ENCODE data around the gene PIGM. TPM values are rescaled to one million over a fixed set of nuclear protein-coding genes. Genes with fewer than 3 reads are reported as not detected.
A peak's percentile ranks its signal among the peaks of the same experiment; 100 is the strongest.

PIGM gene
- total and polyA plus RNA-seq, 9 donors: 2.7 to 7.4 (median 5.9) TPM

- Histone ChIP-seq H3K36me3 (no peaks in the 10 kb centered on the region), H3K4me3 (no peak overlapping the region), H3K27ac (no peak overlapping the region), H3K4me1 (ENCODE audit: insufficient read depth) (no peaks in the 10 kb centered on the region), H3K27me3 (no peaks in the 10 kb centered on the region), H3K9me3 (no peaks in the 10 kb centered on the region)
- intact Hi-C loops (cut with DNase I): loop anchor here in 2 of 4 donors (10.0 kb wide), 2 partner anchors 62 to 842 kb away; partner anchors contain the start of gene IGSF9 (in 1 of the 2)
- TF ChIP-seq POLR2A (IDR thresholded peaks at IDR 0.05) (no peak), EP300 (IDR thresholded peaks at IDR 0.05) (no peak), CTCF (IDR thresholded peaks at IDR 0.05) (peak in 2 of 3 donors; percentile 7 to 22)
- DNase-seq: peak in 4 of 5 donors; percentile 33 to 63 (median 40)
- 22 to 23% (median 23%) methylated on average over 5 of the region's 5 CpGs for WGBS, 3 donors
Measured at GRCh38 chr1:160006312-160006940, 25.4 kb downstream of the PIGM start.

GRCh38 chr1:160005070-160005469, 26.7 kb downstream of the PIGM start:
- intact Hi-C loops (cut with DNase I): loop anchor here in 2 of 4 donors (10.0 kb wide), 2 partner anchors 60 to 840 kb away; partner anchors contain the start of gene IGSF9 (in 1 of the 2)
- 62 to 72% (median 66%) methylated on average over 4 of the region's 4 CpGs for WGBS, 3 donors
- H3K4me1 ChIP-seq (ENCODE audit: insufficient read depth): no peaks in the 10 kb centered on the region
- no peak overlapping the region for H3K4me3 ChIP-seq
- no peaks in the 10 kb centered on the region for H3K9me3 ChIP-seq
- no peaks in the 10 kb centered on the region for H3K27me3 ChIP-seq
- no peak overlapping the region for H3K27ac ChIP-seq
- H3K36me3 ChIP-seq: no peaks in the 10 kb centered on the region
- TF ChIP-seq EP300 (IDR thresholded peaks at IDR 0.05) (no peak), CTCF (IDR thresholded peaks at IDR 0.05) (no peak), POLR2A (IDR thresholded peaks at IDR 0.05) (no peak)
- DNase-seq: no peak

- intact Hi-C loops (cut with DNase I): loop anchor here in 2 of 4 donors (5.0 to 10.0 kb wide), 3 partner anchors 52 to 840 kb away; partner anchors contain the start of genes IGSF9 (in 1 of the 2) and SLAMF9 (in 1 of the 2)
- DNase-seq: no peak
- no peak overlapping the region for H3K4me3 ChIP-seq
- 63 to 81% (median 71%) methylated on average over 2 of the region's 2 CpGs for WGBS, 3 donors
- no peaks in the 10 kb centered on the region for H3K4me1 ChIP-seq (ENCODE audit: insufficient read depth)
- TF ChIP-seq EP300 (IDR thresholded peaks at IDR 0.05): no peak
- TF ChIP-seq CTCF (IDR thresholded peaks at IDR 0.05): no peak
- no peak for TF ChIP-seq POLR2A (IDR thresholded peaks at IDR 0.05)
- H3K27ac ChIP-seq: no peak overlapping the region
- no peaks in the 10 kb centered on the region for H3K27me3 ChIP-seq
- no peaks in the 10 kb centered on the region for H3K9me3 ChIP-seq
- no peaks in the 10 kb centered on the region for H3K36me3 ChIP-seq
Measured at GRCh38 chr1:160004425-160004824, 27.4 kb downstream of the PIGM start.

- 79 to 89% (median 87%) methylated on average over 1 of the region's 1 CpG for WGBS, 3 donors
- no peak for DNase-seq
Measured at GRCh38 chr1:160004001-160004400, 27.8 kb downstream of the PIGM start.

More at GRCh38 chr1:160004001-160004400, 27.8 kb downstream of the PIGM start:
- Histone ChIP-seq H3K4me3 (no peak overlapping the region), H3K27ac (no peak overlapping the region), H3K4me1 (ENCODE audit: insufficient read depth) (no peaks in the 10 kb centered on the region), H3K9me3 (no peaks in the 10 kb centered on the region), H3K27me3 (no peaks in the 10 kb centered on the region), H3K36me3 (no peaks in the 10 kb centered on the region)
- intact Hi-C loops (cut with DNase I): loop anchor here in 2 of 4 donors (5.0 to 10.0 kb wide), 3 partner anchors 52 to 839 kb away; partner anchors contain the start of genes IGSF9 (in 1 of the 2) and SLAMF9 (in 1 of the 2)
- TF ChIP-seq POLR2A (IDR thresholded peaks at IDR 0.05): no peak
- TF ChIP-seq EP300 (IDR thresholded peaks at IDR 0.05): no peak
- no peak for TF ChIP-seq CTCF (IDR thresholded peaks at IDR 0.05)
